GM13977 (cell line): ENCODE results near the gene CWC25.

Source experiments
- DNase-seq: peaks from one replicate; pipeline ENCODE4 v3.0.0; 2012; ENCODE audit warnings: low spot score
- CTCF ChIP-seq: IDR thresholded peaks from 2 replicates; pipeline ENCODE4 v1.5.1; 2012; ENCODE audit warnings: mild to moderate bottlenecking, control low read depth; ENCODE audit not compliant: insufficient read depth; ENCODE audit errors: extremely low read depth, missing control alignments
- in situ Hi-C: fragments of 300-500 bp; cut with MboI; formaldehyde crosslinking; loops from one replicate; pipeline ENCODE4 v1.12.0; 2022; ENCODE audit warnings: low sequenced_read_pairs, low pct_unique_long_range_greater_than_20kb, mixed read lengths, inconsistent platforms; ENCODE audit not compliant: unreplicated experiment

CWC25 gene

GRCh38 chr17:38762231-38762630 lies 62.9 kb downstream of the CWC25 start:
- in situ Hi-C loops, result no loop called here
- DNase-seq, result no peak
- TF ChIP-seq CTCF, result no peak

DNA sequence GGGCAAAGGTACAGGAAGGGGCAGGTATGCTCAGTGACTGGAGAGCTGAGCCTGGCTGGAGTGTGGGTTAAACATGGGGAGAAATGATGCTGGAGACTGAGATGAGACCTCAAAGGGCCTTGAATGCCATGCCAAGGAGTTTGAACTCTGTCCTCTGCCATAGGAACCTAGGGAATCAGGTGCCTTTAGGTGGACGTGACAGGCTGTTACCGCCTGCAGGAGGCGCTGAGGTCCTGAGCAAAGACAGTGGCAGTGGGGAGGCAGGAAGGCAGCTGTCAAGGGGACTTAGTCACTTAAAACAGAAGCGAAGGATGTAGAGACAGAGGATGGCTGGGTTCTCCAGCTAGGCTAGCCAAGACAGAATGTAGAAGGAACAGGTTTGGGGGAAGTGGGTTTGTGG lies 63.5 kb downstream of the CWC25 start:
- in situ Hi-C loops, result no loop called here
- peak; percentile 44 for TF ChIP-seq CTCF
- DNase-seq, result no peak

GRCh38 chr17:38753071-38753506 lies 72.0 kb downstream of the CWC25 start:
- in situ Hi-C loops, result no loop called here
- no peak for TF ChIP-seq CTCF

DNA sequence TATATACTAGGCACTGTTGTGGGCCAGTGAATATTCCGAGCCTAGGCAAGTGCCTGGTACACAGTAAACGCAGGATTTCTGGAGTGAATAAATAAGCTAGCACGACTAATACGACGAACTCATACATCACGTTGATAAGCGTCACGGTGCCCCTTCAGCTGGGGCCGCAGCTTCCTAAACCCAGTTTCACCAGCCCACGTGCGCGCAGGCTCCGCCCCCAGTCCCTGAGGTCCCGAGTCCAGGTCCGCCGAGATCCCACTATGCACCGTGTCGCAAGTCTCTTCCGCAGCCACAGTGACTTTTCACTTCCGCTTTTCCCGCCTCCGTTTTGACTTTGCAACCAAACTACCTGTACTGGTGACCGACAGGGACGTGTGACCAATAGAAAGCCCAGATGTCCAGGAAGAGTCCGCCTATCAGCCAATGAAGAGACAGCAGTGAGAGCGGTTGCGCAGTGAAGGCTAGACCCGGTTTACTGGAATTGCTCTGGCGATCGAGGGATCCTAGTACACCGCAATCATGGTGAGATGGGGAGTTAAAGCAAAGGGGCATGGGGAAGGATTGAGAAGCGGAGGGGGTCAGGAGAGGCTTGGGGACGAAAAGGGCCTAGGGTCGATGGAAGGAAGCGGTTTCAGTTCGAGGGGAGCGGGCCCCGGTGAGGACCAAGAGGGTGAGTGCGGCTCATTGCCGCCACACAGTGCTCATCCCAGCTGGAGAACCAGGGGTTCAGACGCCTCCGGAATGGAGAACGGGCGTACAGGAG lies 72.6 kb downstream of the CWC25 start, which contains the start of gene PSMB3:
TSS of gene PSMB3 (plus strand) at position 434 of the 763 bp plus-strand sequence. CDS start at position 520, 86 bp downstream.
- TF ChIP-seq CTCF, result no peak
- DNase-seq, result peak; percentile 95
- in situ Hi-C loops, result no loop called here

More at GRCh38 chr17:38753071-38753506, 72.0 kb downstream of the CWC25 start:
- no peak for DNase-seq

- in situ Hi-C loops, result no loop called here
- no peak for TF ChIP-seq CTCF
- no peak for DNase-seq
Observed at GRCh38 chr17:38751808-38752307, 73.3 kb downstream of the CWC25 start.

DNA sequence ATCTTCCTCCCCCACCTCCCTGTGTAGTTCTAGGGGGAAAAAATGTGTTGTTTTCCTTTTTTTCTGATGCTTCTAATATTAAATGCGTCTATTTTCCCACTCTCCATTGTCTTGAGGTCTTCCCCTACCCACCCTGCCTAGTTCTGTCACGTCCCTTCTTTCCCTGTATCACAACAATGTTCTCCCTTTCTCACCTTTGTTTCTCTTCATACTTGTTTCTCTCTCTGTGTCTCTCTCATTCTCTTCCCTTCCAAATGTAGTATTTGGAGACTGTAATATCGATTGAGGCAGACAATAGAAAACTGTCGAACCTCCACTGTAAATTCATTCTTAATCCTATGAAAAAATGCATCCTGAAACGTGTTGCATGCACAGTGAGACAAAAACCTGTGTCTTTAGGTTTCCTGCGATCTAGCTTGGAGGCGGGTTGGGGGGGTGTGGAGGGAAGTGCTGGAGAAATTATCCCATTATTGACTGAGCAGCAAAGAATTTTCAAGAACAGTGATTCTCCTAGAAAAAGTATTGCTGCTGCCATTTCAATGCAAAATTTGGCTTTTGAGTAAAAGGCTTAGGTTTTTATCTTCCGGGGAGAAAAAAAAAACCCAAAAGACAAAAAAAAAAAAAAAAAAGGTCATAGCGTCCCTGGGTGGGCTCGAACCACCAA lies 73.8 kb downstream of the CWC25 start:
- in situ Hi-C loops, result no loop called here
- no peak for TF ChIP-seq CTCF
- no peak for DNase-seq
